ENCODE results near the gene NUMA1. TPM values are rescaled to one million over a fixed set of nuclear protein-coding genes. Genes with fewer than 3 reads are reported as not detected.

NUMA1 gene
- total and polyA plus RNA-seq, 2 of the 8 experiments (the other 6 are each of a cell fraction or from before 2014, with no cell fraction given), result 101 to 107 TPM

DNA sequence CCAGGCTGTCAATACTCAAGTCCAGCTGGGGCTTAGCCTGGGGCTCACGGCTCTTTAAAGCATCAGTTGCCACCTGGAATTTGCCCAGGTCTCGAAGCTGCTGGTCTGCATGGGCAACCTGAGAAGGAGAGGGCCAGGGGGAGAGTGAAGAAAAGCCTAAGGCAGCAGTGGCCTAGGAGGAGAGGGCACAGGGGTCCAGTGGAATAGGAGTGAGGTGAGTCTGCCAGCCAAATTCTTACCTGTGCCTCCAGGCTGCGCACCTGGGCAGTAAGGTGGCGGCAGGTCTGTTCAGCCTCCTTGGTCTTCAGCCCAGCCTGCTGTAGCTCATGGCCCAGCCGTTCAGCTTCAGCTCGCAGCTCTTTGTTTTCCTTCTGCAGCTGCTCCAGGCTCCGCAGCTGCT is 71.6 kb downstream of the NUMA1 start:
- Histone ChIP-seq H2AK5ac (ENCODE audit: low read depth, low read length) (no peak overlapping the region), H2BK5ac (ENCODE audit: low read depth, low read length) (no peak overlapping the region), H2BK120ac (replicated peaks; ENCODE audit: low read depth, low read length) (no peak overlapping the region), H3K9me3 (ENCODE audit: insufficient read depth in 2 of 2, low read depth in 1 of 2, low read length in 1 of 2) (no peaks in the 10 kb centered on the region), H4K91ac (replicated peaks; ENCODE audit: insufficient read length, low read length) (no peak overlapping the region), H3K4me1 (replicated peaks in 1 of 4; ENCODE audit: control insufficient read depth in 3 of 4, insufficient read depth in 4 of 4, low read length in 3 of 4) (no peaks in the 10 kb centered on the region), H2AFZ (ENCODE audit: low read length) (no peak overlapping the region), H3K23me2 (ENCODE audit: low read depth, low read length) (no peaks in the 10 kb centered on the region), H3K4me3 (ENCODE audit: extremely low read depth in 1 of 4, insufficient read depth in 2 of 4, low read depth in 3 of 4, low read length in 4 of 4) (no peak overlapping the region), H2BK15ac (ENCODE audit: low read length) (no peak overlapping the region), H3K27ac (ENCODE audit: low read depth, low read length) (no peak overlapping the region), H3K79me1 (ENCODE audit: low read depth, low read length) (no peaks in the 10 kb centered on the region; the same call in 1 of the 2 replicates), H3K36me3 (ENCODE audit: control insufficient read depth in 2 of 4, insufficient read depth in 4 of 4, low read length in 3 of 4) (peaks cover 51 to 87% (median 77%) of the 10 kb centered on the region in 4 experiments), H3K56ac (replicated peaks; ENCODE audit: insufficient read length, low read depth, low read length) (no peak overlapping the region), H3K4ac (replicated peaks; ENCODE audit: insufficient read length, low read depth, low read length) (no peak overlapping the region), H2BK12ac (ENCODE audit: low read depth, low read length) (no peak overlapping the region), H4K5ac (ENCODE audit: insufficient read length, low read depth, low read length) (no peak overlapping the region), H4K20me1 (replicated peaks in 1 of 2; ENCODE audit: control insufficient read depth in 1 of 2, insufficient read depth in 2 of 2, low read length in 2 of 2) (peaks cover 31 to 46% of the 10 kb centered on the region in 2 experiments), H3K14ac (ENCODE audit: insufficient read length) (no peak overlapping the region), H2BK20ac (ENCODE audit: low read length) (no peak overlapping the region), H3K27me3 (replicated peaks in 1 of 4; ENCODE audit: control insufficient read depth in 3 of 4, extremely low read depth in 1 of 4, insufficient read depth in 3 of 4, low read length in 3 of 4) (no peaks in the 10 kb centered on the region), H3K9ac (replicated peaks in 1 of 4; ENCODE audit: extremely low read depth in 1 of 4, low read depth in 3 of 4, low read length in 3 of 4) (no peak overlapping the region), H3K18ac (ENCODE audit: extremely low read depth, low read length) (no peak overlapping the region), H3K23ac (ENCODE audit: insufficient read length) (no peak overlapping the region), H3K79me2 (ENCODE audit: control insufficient read depth in 1 of 2, insufficient read depth in 2 of 2, low read length in 2 of 2) (no peaks in the 10 kb centered on the region), H3K4me2 (ENCODE audit: insufficient read depth in 1 of 2, low read depth in 2 of 2, low read length in 2 of 2) (no peak overlapping the region), H4K8ac (ENCODE audit: extremely low read depth, insufficient read depth, low read length) (no peak overlapping the region; the same call in 1 of the 2 replicates)
- ChIA-PET CTCF (ENCODE audit: partially characterized antibody) (interaction anchor here (1.0 to 3.2 kb wide), 7 partner anchors 10 to 422 kb away, joined by 3 to 17 read pairs (median 8); partner anchors contain the start of gene IL18BP), POLR2A (ENCODE audit: partially characterized antibody) (interaction anchor here (0.9 to 1.4 kb wide), 3 partner anchors 11 to 83 kb away, joined by 3 to 5 read pairs (median 3); no protein-coding TSS in a partner anchor)
- WGBS, 2 experiments (ENCODE audit: extremely low coverage in 1 of 2, insufficient coverage in 1 of 2, insufficient read length in 1 of 2, insufficient replicate concordance in 2 of 2, low coverage in 1 of 2, low lambda C conversion rate in 2 of 2, missing lambda C conversion rate in 1 of 2), result 96% methylated on average over 7 of the region's 7 CpGs; no CpG with 5 or more reads in 1 of the 2 experiments
- FAIRE-seq (no peak), DNase-seq (ENCODE audit: low read depth in 1 of 2, low spot score in 2 of 2) (no peak)
- TF ChIP-seq RFX5 (IDR thresholded peaks at IDR 0.05; ENCODE audit: borderline replicate concordance, low read depth, low read length) (no peak), RAD21 (IDR thresholded peaks at IDR 0.05 in 1 of 2, conservative IDR thresholded peaks at IDR 0.05 in 1 of 2; ENCODE audit: low read depth in 2 of 2, low read length in 2 of 2) (no peak), YY1 (IDR thresholded peaks at IDR 0.05; ENCODE audit: low read depth, low read length) (no peak), SP2 (IDR thresholded peaks at IDR 0.05; ENCODE audit: low read length) (no peak), SP4 (IDR thresholded peaks at IDR 0.05; ENCODE audit: low read length) (no peak)
- TF ChIP-seq, protein P1, sequence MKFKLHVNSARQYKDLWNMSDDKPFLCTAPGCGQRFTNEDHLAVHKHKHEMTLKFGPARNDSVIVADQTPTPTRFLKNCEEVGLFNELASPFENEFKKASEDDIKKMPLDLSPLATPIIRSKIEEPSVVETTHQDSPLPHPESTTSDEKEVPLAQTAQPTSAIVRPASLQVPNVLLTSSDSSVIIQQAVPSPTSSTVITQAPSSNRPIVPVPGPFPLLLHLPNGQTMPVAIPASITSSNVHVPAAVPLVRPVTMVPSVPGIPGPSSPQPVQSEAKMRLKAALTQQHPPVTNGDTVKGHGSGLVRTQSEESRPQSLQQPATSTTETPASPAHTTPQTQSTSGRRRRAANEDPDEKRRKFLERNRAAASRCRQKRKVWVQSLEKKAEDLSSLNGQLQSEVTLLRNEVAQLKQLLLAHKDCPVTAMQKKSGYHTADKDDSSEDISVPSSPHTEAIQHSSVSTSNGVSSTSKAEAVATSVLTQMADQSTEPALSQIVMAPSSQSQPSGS (IDR thresholded peaks at IDR 0.05; ENCODE audit: low read length), result no peak
